Measurements from ENCODE around the gene APLP1. TPM values are rescaled to one million over a fixed set of nuclear protein-coding genes. Genes with fewer than 3 reads are reported as not detected.

The APLP1 gene
- polyA plus RNA-seq, 2 of the 4 experiments (the other 2 are of a cell fraction), result 54.7 to 60.4 TPM

DNA sequence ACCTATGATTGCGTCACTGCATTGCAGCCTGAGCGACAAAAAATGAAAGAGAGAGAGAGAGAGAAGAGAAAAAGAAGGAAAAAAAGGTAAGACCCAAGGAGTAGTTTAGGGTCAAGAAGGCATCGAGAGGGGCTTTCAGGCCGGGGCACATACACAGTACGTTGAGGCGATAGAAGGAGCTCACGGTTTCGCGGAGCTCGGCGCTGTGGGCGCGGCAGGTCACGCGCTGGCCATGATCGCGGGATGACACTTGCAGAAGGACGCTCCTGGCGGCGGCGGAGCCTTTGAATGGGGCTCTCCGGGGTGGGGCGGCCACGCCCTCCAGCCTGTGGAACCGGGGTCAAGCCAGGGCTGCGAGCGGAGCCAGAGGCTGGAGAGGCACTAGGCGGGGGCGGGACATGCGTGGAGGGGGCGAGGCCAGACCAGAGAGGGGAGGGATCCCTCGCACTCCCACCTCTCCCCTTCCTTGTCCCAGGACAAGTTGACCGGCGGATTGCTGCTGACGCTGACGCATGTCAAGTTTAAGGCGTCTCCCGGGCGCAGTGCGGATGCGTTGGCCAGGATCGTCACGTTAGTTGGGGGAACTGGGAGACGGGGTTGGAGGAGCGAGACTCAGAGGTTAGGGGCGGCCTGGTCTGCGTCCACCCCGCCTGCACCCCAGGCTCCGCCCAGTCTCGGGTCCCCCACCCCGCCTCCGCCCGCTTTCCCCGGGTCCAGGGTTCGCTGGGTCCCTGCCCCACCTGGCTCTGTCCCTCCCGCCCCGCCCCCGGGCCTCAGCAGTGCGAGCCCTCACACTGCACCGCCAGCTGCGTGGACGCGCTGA, 22.9 kb upstream of the APLP1 start:
- peaks cover 3% of the 10 kb centered on the region; the same call in 1 of the 3 replicates for H3K9me3 ChIP-seq
- peak overlapping the region; percentile 17 to 65; a peak in 4 of 6 replicates for H3K27ac ChIP-seq
- peak overlapping the region; percentile 49 for H3K4me3 ChIP-seq
- H3K4me2 ChIP-seq, result peak overlapping the region; percentile 99
- WGBS (ENCODE audit: missing lambda C conversion rate), result 3% methylated on average over 44 of the region's 63 CpGs
- H3K4me1 ChIP-seq, result peaks cover 28% of the 10 kb centered on the region; the same call in 2 of the 3 replicates
- DNase-seq (ENCODE audit: low read depth in 1 of 2, low spot score in 1 of 2) (peak; percentile 84 to 96), FAIRE-seq (peak; percentile 56), ATAC-seq (peak; percentile 58 to 80)
- no peak for TF ChIP-seq POLR2A (IDR thresholded peaks at IDR 0.05; ENCODE audit: low read length)
- TF ChIP-seq CEBPB (IDR thresholded peaks at IDR 0.05), result peak; percentile 85 to 93
- TF ChIP-seq, protein P1, sequence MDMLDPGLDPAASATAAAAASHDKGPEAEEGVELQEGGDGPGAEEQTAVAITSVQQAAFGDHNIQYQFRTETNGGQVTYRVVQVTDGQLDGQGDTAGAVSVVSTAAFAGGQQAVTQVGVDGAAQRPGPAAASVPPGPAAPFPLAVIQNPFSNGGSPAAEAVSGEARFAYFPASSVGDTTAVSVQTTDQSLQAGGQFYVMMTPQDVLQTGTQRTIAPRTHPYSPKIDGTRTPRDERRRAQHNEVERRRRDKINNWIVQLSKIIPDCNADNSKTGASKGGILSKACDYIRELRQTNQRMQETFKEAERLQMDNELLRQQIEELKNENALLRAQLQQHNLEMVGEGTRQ (IDR thresholded peaks at IDR 0.05), result 0 out of 2 replicates have a peak, but pooled peaks have one; percentile 28
- TF ChIP-seq SREBF2 (IDR thresholded peaks at IDR 0.05), result no peak
- ChIA-PET CTCF (interaction anchor here (0.9 to 2.4 kb wide), 6 partner anchors 11 to 297 kb away, joined by 3 to 8 read pairs (median 3); partner anchors contain the start of gene APLP1), POLR2A (interaction anchor here (0.6 to 1.6 kb wide), 5 partner anchors 11 to 1599 kb away, joined by 3 to 4 read pairs (median 3); partner anchors contain the start of gene KIRREL2)

DNA sequence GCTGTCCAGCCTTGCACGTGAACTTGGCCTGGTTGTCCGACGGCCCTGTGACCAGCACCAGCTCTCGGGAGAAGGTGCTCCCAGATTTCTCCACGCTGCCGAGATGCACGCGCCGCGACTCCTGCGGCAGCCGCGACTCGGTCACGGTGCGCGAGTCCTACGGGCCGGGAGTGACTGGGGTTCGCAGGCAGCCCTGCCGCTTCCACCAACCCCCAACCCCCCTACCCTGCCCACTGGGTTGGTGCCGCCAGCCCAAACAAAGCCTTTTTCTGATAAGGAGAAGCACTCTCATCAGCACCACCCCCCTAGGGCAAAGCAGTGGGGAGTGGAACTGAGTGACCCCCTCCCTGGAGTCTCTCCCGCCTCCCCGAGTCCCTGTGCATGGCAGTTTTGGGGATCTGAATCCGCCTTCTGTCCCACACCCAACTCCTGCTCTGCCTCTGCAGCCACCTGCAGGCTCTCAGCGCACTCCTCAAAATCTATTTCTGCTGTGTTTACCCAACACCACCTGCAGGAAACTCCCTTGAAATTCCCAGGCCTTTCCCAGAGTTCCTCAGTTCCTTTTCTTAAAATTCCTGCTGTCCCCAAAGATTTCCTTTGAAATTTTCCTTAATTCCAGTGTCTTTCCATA, 22.2 kb upstream of the APLP1 start:
- peak overlapping the region; percentile 17 to 65; a peak in 4 of 6 replicates for H3K27ac ChIP-seq
- TF ChIP-seq MAFK (IDR thresholded peaks at IDR 0.05; ENCODE audit: partially characterized antibody) (no peak), KDM5A (IDR thresholded peaks at IDR 0.05) (no peak), TFCP2L1 (CRISPR knock-in tag; IDR thresholded peaks at IDR 0.05) (no peak), TP53 (CRISPR knock-in tag; IDR thresholded peaks at IDR 0.05) (no peak), CHD2 (IDR thresholded peaks at IDR 0.05; ENCODE audit: low read length, partially characterized antibody) (no peak), BHLHE40 (IDR thresholded peaks at IDR 0.05; ENCODE audit: low read depth, low read length) (no peak), RAD21 (conservative IDR thresholded peaks at IDR 0.05 in 1 of 2, IDR thresholded peaks at IDR 0.05 in 1 of 2) (peak; percentile 24 to 27; a peak in 4 of 5 replicates), EHMT2 (IDR thresholded peaks at IDR 0.05; ENCODE audit: low read depth) (no peak), RFX5 (IDR thresholded peaks at IDR 0.05) (no peak), SMC3 (IDR thresholded peaks at IDR 0.05) (no peak), FOSL2 (IDR thresholded peaks at IDR 0.05) (no peak), FOSL2 (CRISPR knock-in tag; IDR thresholded peaks at IDR 0.05) (no peak), RNF2 (IDR thresholded peaks at IDR 0.05; ENCODE audit: borderline replicate concordance, low read depth) (peak; percentile 50; the same call in 1 of the 2 replicates), SREBF2 (IDR thresholded peaks at IDR 0.05) (no peak)
- TF ChIP-seq, protein P2, sequence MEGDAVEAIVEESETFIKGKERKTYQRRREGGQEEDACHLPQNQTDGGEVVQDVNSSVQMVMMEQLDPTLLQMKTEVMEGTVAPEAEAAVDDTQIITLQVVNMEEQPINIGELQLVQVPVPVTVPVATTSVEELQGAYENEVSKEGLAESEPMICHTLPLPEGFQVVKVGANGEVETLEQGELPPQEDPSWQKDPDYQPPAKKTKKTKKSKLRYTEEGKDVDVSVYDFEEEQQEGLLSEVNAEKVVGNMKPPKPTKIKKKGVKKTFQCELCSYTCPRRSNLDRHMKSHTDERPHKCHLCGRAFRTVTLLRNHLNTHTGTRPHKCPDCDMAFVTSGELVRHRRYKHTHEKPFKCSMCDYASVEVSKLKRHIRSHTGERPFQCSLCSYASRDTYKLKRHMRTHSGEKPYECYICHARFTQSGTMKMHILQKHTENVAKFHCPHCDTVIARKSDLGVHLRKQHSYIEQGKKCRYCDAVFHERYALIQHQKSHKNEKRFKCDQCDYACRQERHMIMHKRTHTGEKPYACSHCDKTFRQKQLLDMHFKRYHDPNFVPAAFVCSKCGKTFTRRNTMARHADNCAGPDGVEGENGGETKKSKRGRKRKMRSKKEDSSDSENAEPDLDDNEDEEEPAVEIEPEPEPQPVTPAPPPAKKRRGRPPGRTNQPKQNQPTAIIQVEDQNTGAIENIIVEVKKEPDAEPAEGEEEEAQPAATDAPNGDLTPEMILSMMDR (IDR thresholded peaks at IDR 0.05), result peak; percentile 18; the same call in 2 of the 3 replicates
- TF ChIP-seq, protein P3, sequence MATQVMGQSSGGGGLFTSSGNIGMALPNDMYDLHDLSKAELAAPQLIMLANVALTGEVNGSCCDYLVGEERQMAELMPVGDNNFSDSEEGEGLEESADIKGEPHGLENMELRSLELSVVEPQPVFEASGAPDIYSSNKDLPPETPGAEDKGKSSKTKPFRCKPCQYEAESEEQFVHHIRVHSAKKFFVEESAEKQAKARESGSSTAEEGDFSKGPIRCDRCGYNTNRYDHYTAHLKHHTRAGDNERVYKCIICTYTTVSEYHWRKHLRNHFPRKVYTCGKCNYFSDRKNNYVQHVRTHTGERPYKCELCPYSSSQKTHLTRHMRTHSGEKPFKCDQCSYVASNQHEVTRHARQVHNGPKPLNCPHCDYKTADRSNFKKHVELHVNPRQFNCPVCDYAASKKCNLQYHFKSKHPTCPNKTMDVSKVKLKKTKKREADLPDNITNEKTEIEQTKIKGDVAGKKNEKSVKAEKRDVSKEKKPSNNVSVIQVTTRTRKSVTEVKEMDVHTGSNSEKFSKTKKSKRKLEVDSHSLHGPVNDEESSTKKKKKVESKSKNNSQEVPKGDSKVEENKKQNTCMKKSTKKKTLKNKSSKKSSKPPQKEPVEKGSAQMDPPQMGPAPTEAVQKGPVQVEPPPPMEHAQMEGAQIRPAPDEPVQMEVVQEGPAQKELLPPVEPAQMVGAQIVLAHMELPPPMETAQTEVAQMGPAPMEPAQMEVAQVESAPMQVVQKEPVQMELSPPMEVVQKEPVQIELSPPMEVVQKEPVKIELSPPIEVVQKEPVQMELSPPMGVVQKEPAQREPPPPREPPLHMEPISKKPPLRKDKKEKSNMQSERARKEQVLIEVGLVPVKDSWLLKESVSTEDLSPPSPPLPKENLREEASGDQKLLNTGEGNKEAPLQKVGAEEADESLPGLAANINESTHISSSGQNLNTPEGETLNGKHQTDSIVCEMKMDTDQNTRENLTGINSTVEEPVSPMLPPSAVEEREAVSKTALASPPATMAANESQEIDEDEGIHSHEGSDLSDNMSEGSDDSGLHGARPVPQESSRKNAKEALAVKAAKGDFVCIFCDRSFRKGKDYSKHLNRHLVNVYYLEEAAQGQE (IDR thresholded peaks at IDR 0.05), result no peak
- TF ChIP-seq, protein P4, sequence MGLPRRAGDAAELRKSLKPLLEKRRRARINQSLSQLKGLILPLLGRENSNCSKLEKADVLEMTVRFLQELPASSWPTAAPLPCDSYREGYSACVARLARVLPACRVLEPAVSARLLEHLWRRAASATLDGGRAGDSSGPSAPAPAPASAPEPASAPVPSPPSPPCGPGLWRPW (IDR thresholded peaks at IDR 0.05), result no peak
- TF ChIP-seq, protein P5, sequence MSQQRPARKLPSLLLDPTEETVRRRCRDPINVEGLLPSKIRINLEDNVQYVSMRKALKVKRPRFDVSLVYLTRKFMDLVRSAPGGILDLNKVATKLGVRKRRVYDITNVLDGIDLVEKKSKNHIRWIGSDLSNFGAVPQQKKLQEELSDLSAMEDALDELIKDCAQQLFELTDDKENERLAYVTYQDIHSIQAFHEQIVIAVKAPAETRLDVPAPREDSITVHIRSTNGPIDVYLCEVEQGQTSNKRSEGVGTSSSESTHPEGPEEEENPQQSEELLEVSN (IDR thresholded peaks at IDR 0.05; ENCODE audit: borderline replicate concordance, low read depth), result peak; percentile 59; the same call in 1 of the 2 replicates
- TF ChIP-seq, protein P6, sequence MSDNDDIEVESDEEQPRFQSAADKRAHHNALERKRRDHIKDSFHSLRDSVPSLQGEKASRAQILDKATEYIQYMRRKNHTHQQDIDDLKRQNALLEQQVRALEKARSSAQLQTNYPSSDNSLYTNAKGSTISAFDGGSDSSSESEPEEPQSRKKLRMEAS (IDR thresholded peaks at IDR 0.05), result peak; percentile 46
- WGBS (ENCODE audit: missing lambda C conversion rate), result 13% methylated on average over 21 of the region's 26 CpGs
- peak; percentile 93 for FAIRE-seq
- H3K9me3 ChIP-seq, result peaks cover 3% of the 10 kb centered on the region; the same call in 1 of the 3 replicates
- ChIA-PET POLR2A (interaction anchor here (0.6 to 1.6 kb wide), 4 partner anchors 23 to 1600 kb away, joined by 3 to 4 read pairs (median 4); no protein-coding TSS in a partner anchor), CTCF (interaction anchor here (0.7 to 5.2 kb wide), 6 partner anchors 12 to 298 kb away, joined by 3 to 23 read pairs (median 4); partner anchors contain the start of genes APLP1 and KIRREL2)
- H3K4me2 ChIP-seq, result peak overlapping the region; percentile 99
- DNase-seq (ENCODE audit: low read depth in 1 of 2, low spot score in 1 of 2), result peak; percentile 58 to 88
- peak overlapping the region; percentile 49 for H3K4me3 ChIP-seq
- peaks cover 28% of the 10 kb centered on the region; the same call in 2 of the 3 replicates for H3K4me1 ChIP-seq
- ATAC-seq, result peak; percentile 44 to 48
